Activated CD8-positive, alpha-beta T cell treated with anti-CD3 and anti-CD28 coated beads for 36 hours (primary cell): ENCODE data around the gene POU3F3. TPM values are rescaled to one million over a fixed set of nuclear protein-coding genes. Genes with fewer than 3 reads are reported as not detected.

Source experiments
- ATAC-seq: fragments of 200-7000 bp; cut with Tn5 transposase; one replicate; pipeline ENCODE4 v1.10.0; 2021; ENCODE audit warnings: mild to moderate bottlenecking, moderate library complexity
- CTCF ChIA-PET: fragments of 350-600 bp; sonication (Branson Sonifier 250); formaldehyde crosslinking; loops from one replicate; lab custom pipeline; 2021; ENCODE audit warnings: antibody characterized with exemption; lab: Charles Lee
- POLR2A ChIA-PET: fragments of 350-600 bp; sonication (Branson Sonifier 250); formaldehyde crosslinking; loops from one replicate; lab custom pipeline; 2021; ENCODE audit warnings: antibody characterized with exemption; lab: Charles Lee
- DNase-seq: peaks from one replicate; pipeline ENCODE4 v3.0.0-alpha.2; 2020
- H3K27ac Mint-ChIP-seq: one replicate; pipeline ENCODE4 v1.8.0; 2021; ENCODE audit warnings: mild to moderate bottlenecking, mixed read lengths
- H3K27me3 Mint-ChIP-seq: one replicate; pipeline ENCODE4 v1.8.0; 2021; ENCODE audit warnings: mixed read lengths
- H3K36me3 Mint-ChIP-seq: one replicate; pipeline ENCODE4 v1.8.0; 2021; ENCODE audit warnings: low read depth, mixed read lengths
- H3K4me1 Mint-ChIP-seq: one replicate; pipeline ENCODE4 v1.8.0; 2021; ENCODE audit warnings: low read depth, mixed read lengths
- H3K4me3 Mint-ChIP-seq: one replicate; pipeline ENCODE4 v1.8.0; 2021; ENCODE audit warnings: mild to moderate bottlenecking, moderate library complexity, mixed read lengths
- H3K9me3 Mint-ChIP-seq: one replicate; pipeline ENCODE4 v1.8.0; 2021; ENCODE audit warnings: mixed read lengths
- CTCF ChIP-seq: fragments of 200-600 bp; IDR thresholded peaks from one replicate; pipeline ENCODE4 v1.8.0; 2022; ENCODE audit warnings: antibody characterized with exemption, mild to moderate bottlenecking
- intact Hi-C: fragments of 100-400 bp; cut with micrococcal nuclease; formaldehyde crosslinking; loops from one replicate; pipeline ENCODE4 v1.10.0; 2022
- total RNA-seq, 2 experiments: library from RNA; stranded (reverse); gene quantifications; one replicate each; pipeline ENCODE4 v1.2.3, GENCODE V29; 2021

Gene POU3F3
- total RNA-seq, 2 experiments from 2014 or later = not detected

- Mint-ChIP-seq H3K9me3 (no peaks in the 10 kb centered on the region), H3K27ac (no peak overlapping the region), H3K4me3 (no peak overlapping the region), H3K4me1 (peaks cover 12% of the 10 kb centered on the region), H3K36me3 (no peaks in the 10 kb centered on the region), H3K27me3 (peaks cover 47% of the 10 kb centered on the region)
- ChIA-PET CTCF (interaction anchor here (1.0 kb wide), 1 partner anchor 19 kb away, joined by 3 read pairs; no protein-coding TSS in a partner anchor), POLR2A (no interaction called here)
- DNase-seq (no peak), ATAC-seq (no peak)
- intact Hi-C loops = no loop called here
- TF ChIP-seq CTCF = no peak
These were observed 12.2 kb upstream of the POU3F3 start for GRCh38 chr2:104841744-104842143.

GRCh38 chr2:104844807-104845551 is 8.9 kb upstream of the POU3F3 start:
- CTCF ChIA-PET = interaction anchor here (0.6 to 1.1 kb wide), 3 partner anchors 8 to 226 kb away, joined by 3 read pairs; partner anchors contain the start of gene POU3F3
- Mint-ChIP-seq H3K27ac (no peak overlapping the region), H3K27me3 (peaks cover 75% of the 10 kb centered on the region), H3K4me1 (peaks cover 12% of the 10 kb centered on the region), H3K36me3 (no peaks in the 10 kb centered on the region), H3K4me3 (no peak overlapping the region), H3K9me3 (no peaks in the 10 kb centered on the region)
- POLR2A ChIA-PET = interaction anchor here (0.6 to 1.1 kb wide), 2 partner anchors 12 to 243 kb away, joined by 3 read pairs; no protein-coding TSS in a partner anchor
- no peak for ATAC-seq
- intact Hi-C loops = no loop called here
- DNase-seq = no peak
- no peak for TF ChIP-seq CTCF

- H3K4me3 Mint-ChIP-seq = no peak overlapping the region
- intact Hi-C loops = no loop called here
- no peak for DNase-seq
- H3K36me3 Mint-ChIP-seq = no peaks in the 10 kb centered on the region
- H3K27ac Mint-ChIP-seq = no peak overlapping the region
- H3K9me3 Mint-ChIP-seq = no peaks in the 10 kb centered on the region
- peaks cover 79% of the 10 kb centered on the region for H3K27me3 Mint-ChIP-seq
- TF ChIP-seq CTCF = no peak
- peaks cover 12% of the 10 kb centered on the region for H3K4me1 Mint-ChIP-seq
- POLR2A ChIA-PET = interaction anchor here (1.1 kb wide), 1 partner anchor 11 kb away, joined by 3 read pairs; no protein-coding TSS in a partner anchor
- CTCF ChIA-PET = interaction anchor here (2.0 kb wide), 1 partner anchor 21 kb away, joined by 6 read pairs; no protein-coding TSS in a partner anchor
- no peak for ATAC-seq
These were observed 8.4 kb upstream of the POU3F3 start for GRCh38 chr2:104845552-104845931.

GRCh38 chr2:104845946-104846785 is 7.7 kb upstream of the POU3F3 start:
- Mint-ChIP-seq H3K27ac (no peak overlapping the region), H3K9me3 (no peaks in the 10 kb centered on the region), H3K27me3 (peaks cover 85% of the 10 kb centered on the region), H3K36me3 (no peaks in the 10 kb centered on the region), H3K4me1 (peaks cover 13% of the 10 kb centered on the region), H3K4me3 (no peak overlapping the region)
- ChIA-PET CTCF (interaction anchor here (0.7 to 2.4 kb wide), 5 partner anchors 11 to 82 kb away, joined by 3 to 11 read pairs (median 6); no protein-coding TSS in a partner anchor), POLR2A (interaction anchor here (1.1 kb wide), 1 partner anchor 10 kb away, joined by 3 read pairs; no protein-coding TSS in a partner anchor)
- no peak for DNase-seq
- ATAC-seq = no peak
- intact Hi-C loops = no loop called here
- TF ChIP-seq CTCF = no peak
